ENCODE results near the gene PROCR.

- TF ChIP-seq TARDBP (IDR thresholded peaks at IDR 0.05): no peak
- TF ChIP-seq SP1 (IDR thresholded peaks at IDR 0.05): no peak
- TF ChIP-seq ELF4 (IDR thresholded peaks at IDR 0.05): no peak
- TF ChIP-seq L3MBTL2 (conservative IDR thresholded peaks at IDR 0.05): no peak
- TF ChIP-seq HDGF (IDR thresholded peaks at IDR 0.05; ENCODE audit: borderline replicate concordance): no peak
- TF ChIP-seq FOXA1 (IDR thresholded peaks at IDR 0.05): no peak
- no peak for TF ChIP-seq NFRKB (IDR thresholded peaks at IDR 0.05)
- TF ChIP-seq FOXM1 (IDR thresholded peaks at IDR 0.05; ENCODE audit: borderline replicate concordance): no peak
- TF ChIP-seq, protein P1, sequence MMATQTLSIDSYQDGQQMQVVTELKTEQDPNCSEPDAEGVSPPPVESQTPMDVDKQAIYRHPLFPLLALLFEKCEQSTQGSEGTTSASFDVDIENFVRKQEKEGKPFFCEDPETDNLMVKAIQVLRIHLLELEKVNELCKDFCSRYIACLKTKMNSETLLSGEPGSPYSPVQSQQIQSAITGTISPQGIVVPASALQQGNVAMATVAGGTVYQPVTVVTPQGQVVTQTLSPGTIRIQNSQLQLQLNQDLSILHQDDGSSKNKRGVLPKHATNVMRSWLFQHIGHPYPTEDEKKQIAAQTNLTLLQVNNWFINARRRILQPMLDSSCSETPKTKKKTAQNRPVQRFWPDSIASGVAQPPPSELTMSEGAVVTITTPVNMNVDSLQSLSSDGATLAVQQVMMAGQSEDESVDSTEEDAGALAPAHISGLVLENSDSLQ (IDR thresholded peaks at IDR 0.05): no peak
These were observed 18.7 kb downstream of the PROCR start for GRCh38 chr20:35190556-35190955.

All from HEK293T (cell line).